HG03039 (cell line): ENCODE data around the gene ACAD8.
"Not testable (repeated sequence)": the region's sequence is repeated elsewhere in the genome, so short reads cannot be mapped to it uniquely, and the experiment has no call there.

Experiments
- ATAC-seq: cut with Tn5 transposase; IDR thresholded peaks from one replicate; pipeline ENCODE4 v1.9.1; 2021; ENCODE audit warnings: mild to moderate bottlenecking, moderate library complexity; ENCODE audit not compliant: unreplicated experiment

The ACAD8 gene

GRCh38 chr11:134266440-134266839 lies 13.1 kb downstream of the ACAD8 start:
- no peak for ATAC-seq

GRCh38 chr11:134266841-134267251 lies 13.5 kb downstream of the ACAD8 start:
- no peak for ATAC-seq

GRCh38 chr11:134267461-134267860 lies 14.1 kb downstream of the ACAD8 start:
- no peak for ATAC-seq

- ATAC-seq, result no peak
These were observed 14.6 kb downstream of the ACAD8 start for GRCh38 chr11:134267966-134268365.

GRCh38 chr11:134270250-134270714 lies 16.9 kb downstream of the ACAD8 start:
- ATAC-seq, result no peak

GRCh38 chr11:134271978-134272377 lies 18.6 kb downstream of the ACAD8 start:
- no peak for ATAC-seq

- no peak for ATAC-seq
These were observed 19.3 kb downstream of the ACAD8 start for GRCh38 chr11:134272381-134273316.

GRCh38 chr11:134273317-134273712 lies 19.9 kb downstream of the ACAD8 start:
- ATAC-seq, result no peak

- no peak for ATAC-seq
These were observed 21.8 kb downstream of the ACAD8 start for GRCh38 chr11:134275188-134275533.

- peak; percentile 62 for ATAC-seq
These were observed 22.4 kb downstream of the ACAD8 start, which contains the start of gene GLB1L3 for GRCh38 chr11:134275534-134276395. Gene GLB1L3, plus strand, starts transcription at chr11:134276379. Its CDS starts 362 bp downstream, at chr11:134276741.

GRCh38 chr11:134276396-134277182 lies 23.2 kb downstream of the ACAD8 start:
- no peak for ATAC-seq

GRCh38 chr11:134277183-134278001 lies 24.0 kb downstream of the ACAD8 start:
- no peak for ATAC-seq

GRCh38 chr11:134278356-134278755 lies 25.0 kb downstream of the ACAD8 start:
- no peak for ATAC-seq

- ATAC-seq, result not testable (repeated sequence)
These were observed 28.3 kb downstream of the ACAD8 start for GRCh38 chr11:134281635-134282034.

- ATAC-seq, result no peak
These were observed 29.0 kb downstream of the ACAD8 start for GRCh38 chr11:134282121-134283045.

GRCh38 chr11:134283461-134284230 lies 30.3 kb downstream of the ACAD8 start:
- no peak for ATAC-seq

GRCh38 chr11:134284349-134284748 lies 31.0 kb downstream of the ACAD8 start:
- not testable (repeated sequence) for ATAC-seq

GRCh38 chr11:134287561-134287960 lies 34.2 kb downstream of the ACAD8 start:
- ATAC-seq, result no peak
